ENCODE measurements around the gene AGO3. TPM values are rescaled to one million over a fixed set of nuclear protein-coding genes. Genes with fewer than 3 reads are reported as not detected.

The AGO3 gene
- total RNA-seq, 4 donors from 2014 or later, result 12.7 to 21.4 (median 18.1) TPM

DNA sequence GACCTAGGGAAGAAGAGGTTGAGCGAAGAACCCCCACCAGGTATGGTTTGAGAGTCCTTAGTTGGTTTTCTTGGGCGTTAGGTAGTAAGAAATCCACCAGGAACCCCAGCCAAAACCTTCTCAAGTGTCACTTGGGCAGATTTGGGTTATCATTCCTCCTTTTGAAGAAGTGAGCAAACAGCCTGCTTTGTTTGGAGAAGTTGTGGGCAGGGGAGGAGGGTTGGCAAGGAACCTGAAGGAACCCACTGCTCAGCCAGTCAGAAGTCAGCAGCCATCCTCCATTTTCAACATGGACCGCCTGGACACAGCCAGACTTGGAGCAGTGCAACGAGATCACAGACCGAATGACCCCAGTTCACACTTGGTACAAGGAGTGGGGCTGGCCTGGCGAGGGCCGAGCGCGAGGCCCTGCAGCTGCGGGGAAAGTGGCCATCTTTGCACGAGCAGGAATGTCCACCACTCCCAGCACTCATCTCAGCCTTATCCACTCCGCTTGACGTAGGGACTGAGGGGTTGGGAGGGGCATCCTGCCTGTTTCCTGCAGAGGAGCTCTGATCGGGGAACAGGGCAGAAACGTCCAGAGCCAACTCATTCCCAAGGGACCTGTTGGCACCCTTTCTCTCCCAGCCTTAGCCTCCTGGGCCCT lies 165.0 kb downstream of the AGO3 start:
- WGBS, result 78% methylated on average over 7 of the region's 15 CpGs
- Histone ChIP-seq H3K27ac (peak overlapping the region; percentile 39), H3K36me3 (peaks cover 32% of the 10 kb centered on the region), H3K4me3 (no peak overlapping the region), H3K4me1 (peaks cover 31% of the 10 kb centered on the region), H3K9me3 (no peaks in the 10 kb centered on the region), H3K27me3 (no peaks in the 10 kb centered on the region)
- TF ChIP-seq EP300 (IDR thresholded peaks at IDR 0.05), result no peak
- no peak for DNase-seq (ENCODE audit: low spot score in 2 of 2)

DNA sequence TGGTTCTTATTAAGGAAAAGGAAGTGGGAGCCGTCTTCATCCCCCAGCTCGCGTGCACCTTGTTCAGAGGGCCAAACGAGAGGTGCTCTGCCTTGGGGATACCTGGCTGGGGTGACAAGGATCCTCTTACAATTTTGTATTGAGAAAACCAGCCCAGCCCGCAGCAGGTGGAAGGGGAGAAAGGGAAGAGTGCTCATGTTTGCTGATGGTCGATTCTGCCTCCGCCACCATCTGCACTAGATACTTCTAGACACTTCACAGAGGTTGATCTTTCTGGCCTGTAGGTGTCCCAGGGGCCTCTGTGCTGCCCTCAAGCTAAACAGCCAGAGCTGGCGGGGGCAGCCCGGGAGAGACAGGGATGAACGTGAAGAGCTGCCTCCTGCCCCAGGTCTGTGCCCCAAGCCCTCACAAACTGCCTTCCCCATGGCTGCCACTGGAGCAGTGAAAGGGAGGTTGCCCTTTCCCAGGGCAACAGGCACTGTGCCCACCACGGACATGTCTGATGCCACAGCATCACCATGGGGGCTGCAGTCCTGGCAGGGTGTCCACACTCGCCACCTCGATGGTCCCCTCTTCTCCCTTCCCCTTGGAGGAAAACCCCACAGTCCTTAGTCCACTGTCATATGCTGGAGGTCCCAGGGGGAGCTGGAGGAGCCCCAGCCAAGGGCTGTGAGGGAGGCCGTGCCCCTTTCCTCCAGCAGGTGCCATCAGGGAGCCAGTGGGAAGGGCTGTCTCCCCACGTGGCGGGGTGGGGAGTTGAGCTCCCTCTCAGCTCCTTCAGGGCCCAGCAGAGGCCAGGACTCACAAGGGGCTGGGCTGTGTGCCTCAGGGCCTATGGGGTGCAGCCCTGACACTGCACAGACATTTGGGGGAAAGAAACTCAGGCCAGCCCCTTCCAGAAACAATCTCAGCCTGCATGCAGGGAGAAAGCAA lies 165.9 kb downstream of the AGO3 start:
- Histone ChIP-seq H3K27me3 (no peaks in the 10 kb centered on the region), H3K4me1 (peaks cover 28% of the 10 kb centered on the region), H3K4me3 (no peak overlapping the region), H3K9me3 (no peaks in the 10 kb centered on the region), H3K36me3 (peaks cover 28% of the 10 kb centered on the region), H3K27ac (peak overlapping the region; percentile 39)
- TF ChIP-seq, protein P1, sequence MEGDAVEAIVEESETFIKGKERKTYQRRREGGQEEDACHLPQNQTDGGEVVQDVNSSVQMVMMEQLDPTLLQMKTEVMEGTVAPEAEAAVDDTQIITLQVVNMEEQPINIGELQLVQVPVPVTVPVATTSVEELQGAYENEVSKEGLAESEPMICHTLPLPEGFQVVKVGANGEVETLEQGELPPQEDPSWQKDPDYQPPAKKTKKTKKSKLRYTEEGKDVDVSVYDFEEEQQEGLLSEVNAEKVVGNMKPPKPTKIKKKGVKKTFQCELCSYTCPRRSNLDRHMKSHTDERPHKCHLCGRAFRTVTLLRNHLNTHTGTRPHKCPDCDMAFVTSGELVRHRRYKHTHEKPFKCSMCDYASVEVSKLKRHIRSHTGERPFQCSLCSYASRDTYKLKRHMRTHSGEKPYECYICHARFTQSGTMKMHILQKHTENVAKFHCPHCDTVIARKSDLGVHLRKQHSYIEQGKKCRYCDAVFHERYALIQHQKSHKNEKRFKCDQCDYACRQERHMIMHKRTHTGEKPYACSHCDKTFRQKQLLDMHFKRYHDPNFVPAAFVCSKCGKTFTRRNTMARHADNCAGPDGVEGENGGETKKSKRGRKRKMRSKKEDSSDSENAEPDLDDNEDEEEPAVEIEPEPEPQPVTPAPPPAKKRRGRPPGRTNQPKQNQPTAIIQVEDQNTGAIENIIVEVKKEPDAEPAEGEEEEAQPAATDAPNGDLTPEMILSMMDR (IDR thresholded peaks at IDR 0.05), result peak in 1 of 2 donors; percentile 21
- TF ChIP-seq EP300 (IDR thresholded peaks at IDR 0.05), result no peak
- TF ChIP-seq POLR2AphosphoS5 (IDR thresholded peaks at IDR 0.05), result no peak
- no peak for TF ChIP-seq POLR2A (IDR thresholded peaks at IDR 0.05)
- 77% methylated on average over 15 of the region's 16 CpGs for WGBS
- DNase-seq (ENCODE audit: low spot score in 2 of 2), result no peak

DNA sequence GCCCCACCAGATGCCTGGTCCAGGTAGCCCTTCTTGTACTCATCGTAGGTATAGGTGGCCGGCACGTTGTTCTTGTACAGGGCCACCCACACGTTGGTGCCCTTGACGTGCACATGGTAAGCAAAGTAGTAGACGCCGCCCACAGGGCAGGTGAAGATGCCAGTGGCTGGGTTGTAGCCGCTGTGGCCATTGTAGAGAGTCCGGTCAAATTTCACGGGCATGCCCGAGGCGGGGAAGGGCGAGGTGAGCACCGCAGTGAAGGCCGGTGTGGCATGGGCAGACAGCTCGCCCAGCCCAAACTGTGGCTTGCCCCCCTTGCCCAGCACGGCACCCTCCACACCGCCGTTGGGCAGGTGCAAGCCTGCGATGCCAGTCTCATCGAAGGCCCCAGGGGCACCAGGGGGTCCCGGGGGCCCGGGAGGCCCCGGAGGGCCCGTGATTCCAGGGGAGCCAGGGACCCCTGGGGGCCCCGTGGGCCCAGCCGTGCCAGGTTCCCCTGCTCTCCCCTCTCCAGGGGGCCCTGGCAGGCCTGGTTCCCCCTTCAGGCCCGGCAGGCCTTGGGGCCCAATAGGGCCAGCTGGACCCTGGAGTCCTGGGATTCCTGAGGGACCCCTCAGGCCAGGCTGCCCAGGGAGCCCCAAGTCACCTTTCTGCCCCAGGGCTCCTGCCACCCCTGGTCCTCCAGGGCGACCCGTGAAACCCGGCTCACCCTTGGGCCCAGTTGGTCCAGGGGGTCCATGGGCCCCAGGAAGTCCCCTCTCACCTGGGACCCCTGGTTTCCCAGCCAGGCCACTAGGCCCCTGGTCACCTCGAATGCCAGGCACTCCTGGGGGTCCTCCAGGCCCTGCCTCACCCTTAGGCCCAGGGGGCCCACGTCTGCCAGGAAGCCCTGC lies 167.0 kb downstream of the AGO3 start:
- Histone ChIP-seq H3K27ac (no peak overlapping the region), H3K36me3 (peaks cover 17% of the 10 kb centered on the region), H3K4me1 (peaks cover 26% of the 10 kb centered on the region), H3K27me3 (no peaks in the 10 kb centered on the region), H3K4me3 (no peak overlapping the region), H3K9me3 (no peaks in the 10 kb centered on the region)
- 93% methylated on average over 21 of the region's 33 CpGs for WGBS
- TF ChIP-seq EP300 (IDR thresholded peaks at IDR 0.05) (no peak), POLR2AphosphoS5 (IDR thresholded peaks at IDR 0.05) (no peak), POLR2A (IDR thresholded peaks at IDR 0.05) (no peak)
- TF ChIP-seq, protein P1 (IDR thresholded peaks at IDR 0.05), result no peak
- DNase-seq (ENCODE audit: low spot score in 2 of 2), result peak in 1 of 2 donors; percentile 65

DNA sequence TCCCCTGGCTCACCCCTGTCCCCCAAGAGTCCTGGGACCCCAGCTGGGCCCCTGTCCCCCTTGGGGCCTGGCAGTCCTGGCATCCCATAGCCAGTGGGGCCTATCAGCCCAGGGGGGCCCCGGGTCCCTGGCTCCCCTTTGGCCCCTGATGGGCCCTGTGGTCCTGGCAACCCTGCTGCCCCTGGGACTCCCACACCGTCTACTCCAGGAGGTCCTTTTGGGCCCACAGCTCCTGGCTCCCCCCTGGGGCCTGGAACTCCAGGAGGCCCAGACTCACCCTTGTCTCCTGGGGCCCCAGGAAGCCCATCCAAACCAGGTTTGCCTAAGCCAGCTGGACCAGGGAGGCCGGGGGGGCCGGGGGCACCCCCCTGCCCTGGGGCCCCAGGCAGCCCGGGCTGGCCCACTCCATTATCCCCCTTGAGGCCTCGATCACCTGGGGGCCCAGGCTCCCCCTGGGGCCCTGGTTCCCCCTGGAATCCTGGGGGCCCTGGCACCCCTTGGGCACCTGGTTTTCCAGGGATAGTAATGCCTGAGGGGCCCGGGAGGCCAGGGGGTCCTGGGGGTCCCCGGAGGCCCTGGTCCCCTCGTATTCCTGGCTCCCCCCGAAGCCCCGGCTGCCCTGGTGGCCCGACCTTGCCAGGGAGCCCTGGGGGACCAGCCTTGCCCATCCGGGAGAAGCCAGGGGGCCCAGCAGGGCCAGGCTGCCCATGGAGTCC lies 167.9 kb downstream of the AGO3 start:
- 80% methylated on average over 2 of the region's 13 CpGs for WGBS
- H3K4me1 ChIP-seq, result peaks cover 18% of the 10 kb centered on the region
- peaks cover 8% of the 10 kb centered on the region for H3K36me3 ChIP-seq
- no peaks in the 10 kb centered on the region for H3K9me3 ChIP-seq
- no peaks in the 10 kb centered on the region for H3K27me3 ChIP-seq
- no peak overlapping the region for H3K4me3 ChIP-seq
- DNase-seq (ENCODE audit: low spot score in 2 of 2), result no peak
- TF ChIP-seq, protein P1 (IDR thresholded peaks at IDR 0.05), result no peak
- TF ChIP-seq POLR2A (IDR thresholded peaks at IDR 0.05) (no peak), EP300 (IDR thresholded peaks at IDR 0.05) (no peak), POLR2AphosphoS5 (IDR thresholded peaks at IDR 0.05) (no peak)
- no peak overlapping the region for H3K27ac ChIP-seq

Data from suprapubic skin (tissue), 4 donors.